ENCODE measurements around the gene RNU1-4. TPM values are rescaled to one million over a fixed set of nuclear protein-coding genes. Genes with fewer than 3 reads are reported as not detected.
"Not testable (repeated sequence)": the region's sequence is repeated elsewhere in the genome, so short reads cannot be mapped to it uniquely, and the experiment has no call there.

RNU1-4 gene
- total RNA-seq, 1 donor from 2014 or later = under 0.01 TPM

- not testable (repeated sequence) for FAIRE-seq; DNase-seq (ENCODE audit: low spot score in 2 of 2)
These were observed 46.0 kb downstream of the RNU1-4 start for GRCh38 chr1:16786362-16786761.

DNA sequence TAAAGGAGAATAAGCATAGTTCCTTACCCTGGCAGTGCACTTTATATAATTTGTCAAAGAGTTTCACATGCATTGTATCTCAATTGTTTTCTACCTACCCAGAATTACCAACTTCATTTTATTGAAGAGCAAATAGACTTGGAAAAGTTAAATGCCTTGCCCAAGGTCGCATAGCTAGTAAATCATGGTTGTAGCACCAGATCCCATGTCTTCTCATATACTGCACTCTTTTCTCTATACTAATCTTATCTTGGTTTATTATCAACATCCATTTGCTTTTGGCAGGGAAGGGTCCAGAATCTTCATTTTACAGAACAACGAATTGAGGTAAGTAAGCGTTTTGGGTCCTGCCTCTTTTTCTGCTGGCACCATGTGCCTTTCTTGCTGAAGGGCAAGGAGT, 46.9 kb downstream of the RNU1-4 start:
- not testable (repeated sequence) for FAIRE-seq; DNase-seq (ENCODE audit: low spot score in 2 of 2)

DNA sequence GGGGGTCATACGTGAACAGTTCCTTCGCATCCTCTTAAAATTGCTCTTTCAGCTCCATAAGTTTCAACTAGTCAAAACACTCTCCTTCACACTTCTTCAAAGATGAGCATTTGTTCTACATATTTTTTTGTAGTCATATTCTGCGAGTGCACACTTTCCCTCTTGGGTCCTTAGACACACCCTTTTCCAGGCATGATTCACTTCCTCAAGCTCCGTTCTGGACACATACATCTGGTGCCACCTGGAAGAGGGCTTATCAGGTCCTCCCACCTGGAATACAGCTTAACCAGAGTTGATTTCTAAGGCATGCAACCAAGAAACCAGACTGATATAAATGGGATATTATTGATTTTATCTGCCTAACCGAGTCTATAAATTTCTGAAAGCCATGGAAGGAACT, 47.4 kb downstream of the RNU1-4 start:
- not testable (repeated sequence) for FAIRE-seq; DNase-seq (ENCODE audit: low spot score in 2 of 2)

Small RNAs within 50 kb of the gene (small RNA-seq; reads per million reads assigned to genes)
- not detected for gene RNU1-4

Other genes starting within 250 kb of the RNU1-4 start
- gene RNU1-1, start 226.2 kb upstream of the RNU1-4 start, total RNA-seq = under 0.01 TPM
- gene NBPF1, start 127.0 kb upstream of the RNU1-4 start, total RNA-seq = 67.3 TPM
- gene RNU1-3, start 73.6 kb upstream of the RNU1-4 start, total RNA-seq = under 0.01 TPM
- under 0.01 TPM for gene RNU1-2, start 155.5 kb downstream of the RNU1-4 start, total RNA-seq
- gene CROCC, start 181.4 kb downstream of the RNU1-4 start, total RNA-seq = 17.5 TPM
- 7.3 TPM for gene MFAP2, start 240.1 kb downstream of the RNU1-4 start, total RNA-seq